Medulla oblongata (tissue), 1 donor: ENCODE data around the gene HK2.

Source experiments
- DNase-seq: peaks from one replicate; pipeline ENCODE4 v3.0.0-alpha.2; 2015; ENCODE audit errors: extremely low spot score

Gene HK2

DNA sequence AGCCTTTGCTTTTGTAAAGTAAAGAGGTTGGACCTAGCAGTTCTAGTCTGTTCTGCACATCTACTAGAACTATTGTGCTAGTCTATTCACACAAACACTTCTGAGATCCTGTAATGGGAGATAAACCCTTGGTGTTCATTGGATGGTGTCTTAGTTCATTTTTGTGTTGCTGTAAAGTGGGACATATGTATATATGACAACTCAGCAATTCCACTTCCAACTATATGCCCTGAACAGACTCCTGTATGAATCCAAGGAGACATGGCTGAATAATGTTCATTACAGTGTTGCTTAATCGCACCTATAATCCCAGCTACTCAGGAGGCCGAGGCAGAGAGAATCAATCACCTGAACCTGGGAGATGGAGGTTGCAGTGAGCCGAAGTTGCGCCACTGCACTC lies 23.3 kb downstream of the HK2 start:
- no peak for DNase-seq

DNA sequence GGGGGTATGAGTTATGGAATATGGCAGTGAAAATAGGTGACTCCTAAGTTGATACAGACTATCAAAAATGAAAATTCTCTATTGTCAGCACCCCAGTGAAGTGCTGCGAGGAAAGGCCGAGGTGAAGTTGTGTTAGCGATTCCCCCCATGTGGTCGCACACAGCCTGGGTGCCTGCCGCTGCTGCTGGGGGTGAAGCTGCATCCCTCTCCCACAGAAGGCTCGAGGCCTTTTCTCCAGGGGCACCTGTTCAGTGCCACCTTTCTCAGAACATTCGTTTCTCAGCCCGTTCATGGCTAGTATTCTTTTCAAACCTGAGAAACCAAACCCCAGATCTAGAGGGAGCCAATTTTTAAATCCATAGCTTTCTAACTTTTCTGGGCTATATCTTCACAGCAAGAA lies 23.8 kb downstream of the HK2 start:
- no peak for DNase-seq

DNA sequence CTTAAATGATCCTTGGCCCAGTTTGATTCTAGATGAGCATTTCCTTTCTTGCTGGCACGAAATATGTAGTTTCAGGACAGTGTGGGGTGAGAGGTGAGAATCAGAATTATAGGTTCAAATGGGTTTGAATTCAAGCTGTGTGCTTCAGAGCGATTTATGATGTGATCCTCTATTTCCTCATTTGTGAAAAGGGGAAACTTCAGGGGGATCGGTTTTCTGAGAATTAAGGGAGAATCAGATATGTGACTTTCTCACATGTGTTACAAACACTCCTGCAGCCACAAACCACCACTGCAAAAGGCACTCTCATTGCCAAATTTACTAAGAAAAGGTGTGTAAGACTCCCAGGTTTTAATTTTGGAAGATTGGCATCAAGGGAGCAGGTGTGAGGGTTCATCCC lies 24.4 kb downstream of the HK2 start:
- no peak for DNase-seq

DNA sequence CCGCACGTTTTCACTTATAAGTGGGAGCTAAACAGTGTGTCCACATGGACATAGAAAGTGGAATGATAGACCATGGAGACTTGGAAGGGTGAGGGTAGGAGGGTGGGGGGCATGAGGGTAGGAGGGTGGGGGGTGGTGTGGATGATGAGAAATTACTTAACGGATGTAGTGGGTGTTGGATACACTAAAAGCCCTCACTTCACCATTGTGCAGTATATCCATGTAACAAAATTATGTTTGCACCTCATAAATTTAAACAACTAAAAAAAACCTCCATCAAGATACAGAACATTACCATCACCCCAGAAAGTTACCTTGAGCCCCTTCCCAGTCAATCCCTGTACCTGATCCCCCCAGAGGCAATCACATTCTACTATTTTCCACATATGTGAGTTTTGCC lies 26.2 kb downstream of the HK2 start:
- DNase-seq, result no peak

DNA sequence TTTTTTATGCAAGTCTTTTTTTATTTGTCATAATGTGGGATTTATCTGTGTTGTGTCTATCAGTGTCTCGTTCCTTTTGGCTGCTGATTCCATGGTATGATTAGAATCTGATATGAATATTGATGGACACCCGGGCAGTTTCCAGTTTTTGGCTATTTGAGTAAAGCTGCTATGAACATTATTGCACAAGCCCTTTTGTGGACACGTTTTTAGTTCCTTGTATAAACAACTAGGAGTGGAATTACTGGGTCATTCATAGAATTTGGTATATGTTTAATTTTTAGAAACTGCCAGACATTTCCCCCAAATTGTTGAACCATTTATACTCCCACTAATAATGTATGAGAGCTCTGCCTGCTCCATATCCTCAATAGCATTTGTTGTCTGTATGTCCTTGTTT lies 26.6 kb downstream of the HK2 start:
- no peak for DNase-seq

DNA sequence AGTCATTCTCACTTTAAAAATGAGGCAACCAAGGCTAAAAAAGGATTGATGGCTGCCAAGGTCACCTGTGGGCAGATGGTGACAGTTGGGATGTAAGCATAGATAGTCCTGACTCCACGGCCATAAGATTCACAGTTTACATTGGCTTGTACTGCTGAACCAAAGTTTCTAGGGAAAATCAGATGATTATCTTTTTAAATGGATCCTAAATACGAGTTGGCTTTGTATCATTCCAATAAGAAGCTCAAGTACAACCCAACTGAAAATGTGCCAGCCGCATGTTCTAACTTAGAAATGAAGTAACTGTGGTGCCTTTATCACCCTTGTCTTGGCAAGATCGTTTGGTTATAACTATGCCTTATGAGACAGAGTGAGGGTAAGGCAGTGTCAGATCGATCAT lies 27.6 kb downstream of the HK2 start:
- no peak for DNase-seq

DNA sequence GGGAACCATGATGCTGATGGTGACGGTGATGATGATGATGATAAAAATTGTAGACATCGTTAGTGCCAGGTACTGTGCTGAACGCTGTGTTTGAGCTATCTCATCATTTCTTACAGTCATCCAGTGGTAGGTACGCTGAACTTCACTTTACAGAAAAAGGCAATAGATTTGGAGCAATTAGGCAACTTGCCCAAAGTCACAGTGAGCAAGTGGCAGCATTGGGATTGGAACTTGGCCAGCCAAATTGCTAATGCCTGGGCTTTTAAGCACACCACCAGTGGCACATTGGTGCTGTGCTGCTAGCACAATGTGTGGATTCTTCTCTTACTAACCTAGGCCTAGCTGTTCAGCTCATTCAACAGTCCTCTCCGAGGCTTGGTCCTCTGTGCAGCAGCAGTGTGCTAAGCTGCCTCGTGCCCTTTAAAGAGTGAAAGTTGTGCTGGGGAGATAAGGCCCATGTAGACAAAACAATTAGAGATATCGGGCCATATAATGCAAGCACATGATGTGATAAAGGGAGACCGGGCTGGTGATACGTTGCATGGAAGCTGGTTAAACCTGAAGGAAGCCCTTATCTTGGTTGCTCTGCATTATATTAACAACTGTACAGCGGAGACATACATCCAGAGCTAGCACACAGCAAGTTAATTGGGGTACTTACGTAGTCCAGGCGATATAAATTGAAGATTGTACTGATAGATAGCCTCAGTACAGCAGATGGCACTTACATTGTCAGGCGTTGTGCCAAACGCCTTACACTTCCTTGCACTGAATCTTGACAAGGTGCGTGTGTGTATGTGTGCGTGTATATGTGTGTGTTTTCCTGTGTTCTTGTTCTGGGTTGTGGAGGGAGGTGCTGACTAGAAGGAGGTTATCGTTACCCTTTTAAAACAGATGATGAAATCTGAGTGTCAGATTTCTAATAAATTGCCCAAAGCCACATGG lies 28.4 kb downstream of the HK2 start:
- DNase-seq, result no peak

DNA sequence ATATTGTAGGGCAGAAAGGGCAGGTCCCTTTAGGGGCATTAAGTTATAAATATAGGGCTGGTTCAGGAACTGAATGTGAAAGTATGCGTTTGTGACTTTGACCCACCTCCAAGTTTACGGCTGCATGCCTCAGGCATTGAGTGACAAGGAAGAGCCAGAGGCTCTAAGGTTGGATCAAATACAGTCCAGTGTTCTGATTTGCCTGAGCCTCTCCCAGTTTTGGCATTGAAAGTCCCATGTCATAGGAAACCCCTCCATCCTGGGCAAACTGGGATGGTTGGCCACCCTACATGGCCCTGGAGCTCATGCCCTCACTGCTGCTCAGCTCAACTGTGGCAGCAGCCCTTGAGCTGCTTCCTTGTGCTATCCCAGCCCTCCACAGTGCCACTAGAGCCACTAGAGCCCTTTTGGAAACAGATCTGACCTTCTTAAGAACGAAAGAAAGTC lies 29.9 kb downstream of the HK2 start:
- no peak for DNase-seq

DNA sequence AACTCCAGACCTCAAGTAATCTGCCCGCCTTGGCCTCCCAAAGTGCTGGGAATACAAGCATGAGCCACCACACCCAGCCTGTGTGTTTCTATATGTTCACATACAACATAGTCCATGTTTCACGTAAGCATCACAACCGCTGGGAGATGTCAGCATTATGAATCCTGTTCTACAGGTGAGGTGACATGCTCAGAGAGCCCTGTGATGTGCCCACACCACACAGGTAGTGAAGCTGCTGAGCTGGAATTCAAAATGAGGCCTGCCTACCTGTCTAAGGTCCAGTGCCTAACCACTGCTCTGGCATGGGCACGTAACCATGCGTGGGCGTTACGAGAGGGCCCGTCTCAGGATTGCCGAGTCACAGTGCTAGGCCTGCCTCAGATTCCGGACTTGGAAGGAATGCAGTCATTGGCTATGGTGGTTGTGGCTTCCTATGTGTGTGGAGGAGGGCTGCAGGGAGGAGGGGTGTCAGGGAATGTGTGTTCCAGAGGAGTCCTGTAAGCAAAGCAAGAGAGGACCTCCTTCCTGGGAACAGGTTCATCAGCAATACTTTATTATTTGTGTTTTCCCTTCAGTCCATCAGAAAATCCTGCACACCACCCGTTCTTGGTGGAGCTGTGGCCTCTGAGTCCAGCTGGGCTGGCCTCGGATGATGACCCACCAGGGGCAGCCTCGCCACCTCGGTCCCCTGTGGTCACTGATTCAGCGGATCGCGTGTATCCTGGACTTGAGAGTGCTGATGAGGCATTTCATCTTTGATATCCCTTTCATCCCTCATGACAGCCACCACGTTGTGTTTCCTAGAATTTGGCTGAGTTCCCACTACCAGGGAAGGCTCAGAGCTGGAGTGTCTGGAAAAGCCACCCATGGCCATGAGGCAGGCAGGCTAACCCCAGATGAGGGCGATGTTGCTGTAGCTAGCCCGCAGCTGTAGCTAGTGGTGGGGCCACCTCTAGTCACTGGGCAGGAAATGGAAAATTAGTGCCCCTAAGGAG lies 31.1 kb downstream of the HK2 start:
- DNase-seq, result no peak

DNA sequence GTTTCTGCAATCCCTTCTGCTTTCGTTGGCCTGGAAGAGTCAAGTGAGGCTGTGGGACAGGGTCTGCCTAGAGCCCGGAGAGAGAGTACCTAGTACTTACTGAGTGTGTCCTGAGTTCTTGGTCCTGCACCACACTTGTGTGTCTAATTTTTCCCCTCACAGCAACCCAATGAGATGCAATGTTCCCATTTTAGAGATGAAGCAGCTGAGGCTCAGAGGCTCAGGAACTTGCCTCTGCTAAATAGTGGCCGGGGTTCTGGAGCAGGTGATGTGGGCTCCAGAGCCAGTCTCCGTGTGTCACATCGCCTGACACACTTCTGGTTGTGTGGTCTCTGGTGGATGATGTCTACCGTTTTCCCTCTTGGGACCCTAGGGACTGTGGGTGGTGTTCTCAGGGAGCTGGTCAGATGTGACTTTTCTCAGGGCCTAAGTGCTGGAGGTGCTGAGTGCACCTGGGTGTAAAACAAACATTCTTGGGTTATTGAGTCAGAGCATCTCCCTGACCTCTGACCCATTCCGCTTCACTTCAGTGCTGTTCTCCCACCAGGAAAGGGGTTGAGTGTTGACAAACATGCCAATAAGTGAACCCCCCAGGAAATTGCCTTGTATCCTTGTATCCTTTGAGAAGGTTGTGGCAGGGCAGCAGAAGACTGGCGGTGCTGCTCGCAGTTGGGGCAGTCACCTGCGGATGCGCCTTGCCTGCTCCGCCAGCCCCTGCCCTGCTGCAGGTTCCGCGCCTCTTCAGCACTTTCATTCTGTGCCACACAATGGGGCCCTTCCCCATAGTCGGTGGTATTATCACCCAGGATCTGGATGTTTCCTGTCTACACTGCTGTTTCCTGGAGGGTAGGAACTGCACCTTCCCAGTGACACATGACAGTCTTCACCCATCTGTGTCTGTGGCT lies 32.1 kb downstream of the HK2 start:
- DNase-seq, result no peak

DNA sequence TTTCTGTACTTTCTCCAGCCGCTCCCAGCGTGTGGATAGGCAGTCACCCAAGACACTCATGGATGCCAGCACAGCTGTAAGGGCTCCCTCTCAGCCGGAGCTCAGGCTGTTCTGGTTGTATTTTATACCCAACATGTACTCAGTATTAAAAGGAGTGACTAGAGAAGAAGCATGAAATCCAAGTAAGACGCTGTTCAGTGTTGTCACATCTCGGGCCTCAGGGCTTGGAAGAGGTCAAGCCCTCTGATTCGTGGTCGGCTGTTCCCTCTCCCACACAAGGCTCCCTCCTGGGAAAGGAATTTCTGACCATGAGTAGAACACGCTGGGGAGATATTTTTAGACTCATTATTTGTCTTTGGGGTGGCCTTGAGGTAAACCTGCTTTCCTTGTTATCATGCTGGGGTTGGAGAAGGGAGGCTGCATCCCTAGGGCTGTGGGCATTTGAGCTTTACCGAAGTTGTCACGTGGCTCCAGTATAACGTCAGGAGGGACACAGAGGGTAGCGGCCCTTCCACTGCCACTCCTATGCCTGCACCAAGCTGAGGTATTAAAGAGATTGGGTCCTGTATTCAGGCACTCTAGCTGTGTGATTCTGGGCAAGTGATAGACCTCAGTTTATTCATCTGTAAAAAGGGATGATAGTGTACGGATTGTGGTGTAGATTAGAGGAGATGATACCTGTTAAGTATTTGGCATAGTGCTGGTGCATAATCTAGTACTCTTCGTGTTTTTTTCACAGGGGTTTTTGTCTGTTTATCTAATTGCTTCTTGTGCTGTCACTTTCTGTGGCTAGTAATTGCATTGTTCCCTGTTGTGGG lies 34.1 kb downstream of the HK2 start:
- no peak for DNase-seq

DNA sequence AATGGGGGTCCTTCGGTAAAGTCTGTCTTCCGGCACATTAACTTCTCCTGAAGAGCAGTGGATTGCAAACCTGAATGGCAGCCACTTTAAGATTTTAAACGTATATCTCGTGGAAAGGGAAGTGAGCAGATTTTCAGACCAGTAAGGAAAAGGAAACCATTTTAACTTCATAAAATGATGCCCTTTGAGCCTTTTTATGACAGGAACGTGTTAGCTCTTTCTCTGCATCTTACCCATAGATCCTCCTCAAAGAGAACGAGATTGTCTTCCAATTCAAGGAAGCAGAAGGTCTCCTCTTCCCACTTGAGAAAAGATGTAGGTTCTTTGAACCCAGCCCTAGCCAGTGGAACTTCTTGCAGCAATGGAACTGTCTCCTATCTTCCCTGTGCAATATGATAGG lies 35.6 kb downstream of the HK2 start:
- DNase-seq, result no peak

DNA sequence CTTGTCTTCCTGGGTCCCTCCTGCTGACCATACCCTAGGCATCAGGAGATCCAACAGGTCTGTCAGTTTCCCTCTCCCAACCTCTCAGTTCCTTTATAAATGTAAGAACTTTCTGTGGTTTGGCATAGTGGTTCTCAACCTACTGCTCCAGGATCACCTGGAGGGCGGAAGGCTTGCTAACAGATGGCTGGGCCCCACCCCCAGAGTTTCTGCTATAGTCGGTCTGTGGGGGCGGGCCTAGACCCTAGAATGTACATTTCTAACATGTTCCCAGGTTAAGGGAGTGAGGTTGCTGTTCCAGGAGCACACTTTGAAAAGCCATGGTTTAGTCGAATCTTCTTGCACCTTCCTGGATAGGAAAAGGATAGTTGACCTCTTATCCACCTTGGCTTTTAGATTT lies 37.0 kb downstream of the HK2 start:
- no peak for DNase-seq

DNA sequence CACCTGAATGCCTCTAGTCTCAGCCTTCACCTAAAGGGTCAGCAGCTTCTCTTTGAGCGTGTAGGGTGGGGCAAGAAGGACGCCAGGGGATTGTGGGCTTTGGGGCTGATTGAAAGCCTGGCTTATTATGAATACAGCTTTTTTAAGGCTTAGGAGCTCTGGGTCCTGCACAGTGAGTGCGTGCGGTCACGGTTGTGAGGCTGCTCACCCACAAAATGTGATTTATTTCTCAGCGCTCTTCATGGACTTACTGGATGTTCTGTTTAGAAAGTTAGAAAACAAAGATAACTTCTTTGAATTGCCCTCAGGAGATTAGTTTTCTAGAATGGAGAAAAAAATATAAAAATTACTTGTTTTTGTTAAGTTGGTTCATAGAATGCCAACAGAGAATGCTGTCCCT lies 37.5 kb downstream of the HK2 start:
- DNase-seq, result no peak

DNA sequence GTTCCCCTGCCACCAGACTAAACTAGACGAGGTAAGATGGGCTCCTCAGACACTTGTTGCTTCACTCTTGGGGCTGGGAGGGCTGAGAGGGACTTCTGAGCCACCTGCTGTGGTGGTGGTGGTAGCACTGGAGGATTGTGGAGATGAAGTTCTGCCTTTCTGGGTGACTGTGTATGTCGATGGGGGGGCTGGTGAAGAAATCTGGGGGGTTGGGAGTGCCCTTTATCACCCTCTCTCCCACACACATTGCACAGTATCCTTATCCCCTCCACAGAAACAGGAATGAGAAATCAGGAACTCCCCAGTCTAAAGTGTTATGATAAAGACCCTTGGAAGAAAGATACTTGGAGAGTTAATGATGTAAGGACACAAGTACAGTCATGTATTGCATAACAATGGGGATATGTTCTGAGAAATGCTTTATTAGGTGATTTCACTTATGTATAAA lies 38.5 kb downstream of the HK2 start:
- DNase-seq, result no peak

DNA sequence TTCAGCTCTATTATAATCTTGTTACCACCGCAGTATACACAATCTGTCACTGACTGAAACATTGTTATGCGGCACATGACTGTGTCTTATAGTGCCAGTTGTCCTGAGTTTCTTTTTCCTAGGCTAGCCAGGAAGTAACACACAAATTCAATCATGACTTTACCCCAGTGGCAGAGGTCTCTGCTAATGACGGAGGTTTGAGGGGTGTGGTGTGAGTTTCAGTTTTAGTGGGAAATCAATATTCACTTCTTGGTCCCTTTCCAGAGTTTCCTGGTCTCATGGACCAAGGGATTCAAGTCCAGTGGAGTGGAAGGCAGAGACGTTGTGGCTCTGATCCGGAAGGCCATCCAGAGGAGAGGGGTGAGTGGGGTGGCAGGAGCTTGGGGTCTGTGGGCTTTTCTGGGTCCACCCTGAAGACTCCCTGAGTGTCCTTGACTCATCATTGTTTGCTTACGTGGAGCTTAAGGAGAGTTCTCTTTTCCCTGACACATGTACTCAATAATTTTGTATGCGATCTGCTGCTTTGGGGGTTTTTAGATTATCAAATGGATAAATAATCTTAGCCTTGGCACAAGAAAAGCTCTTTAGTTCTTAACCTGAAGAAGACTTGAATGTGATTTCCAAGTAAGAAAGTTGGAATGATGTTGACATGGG lies 39.2 kb downstream of the HK2 start:
- DNase-seq, result no peak

DNA sequence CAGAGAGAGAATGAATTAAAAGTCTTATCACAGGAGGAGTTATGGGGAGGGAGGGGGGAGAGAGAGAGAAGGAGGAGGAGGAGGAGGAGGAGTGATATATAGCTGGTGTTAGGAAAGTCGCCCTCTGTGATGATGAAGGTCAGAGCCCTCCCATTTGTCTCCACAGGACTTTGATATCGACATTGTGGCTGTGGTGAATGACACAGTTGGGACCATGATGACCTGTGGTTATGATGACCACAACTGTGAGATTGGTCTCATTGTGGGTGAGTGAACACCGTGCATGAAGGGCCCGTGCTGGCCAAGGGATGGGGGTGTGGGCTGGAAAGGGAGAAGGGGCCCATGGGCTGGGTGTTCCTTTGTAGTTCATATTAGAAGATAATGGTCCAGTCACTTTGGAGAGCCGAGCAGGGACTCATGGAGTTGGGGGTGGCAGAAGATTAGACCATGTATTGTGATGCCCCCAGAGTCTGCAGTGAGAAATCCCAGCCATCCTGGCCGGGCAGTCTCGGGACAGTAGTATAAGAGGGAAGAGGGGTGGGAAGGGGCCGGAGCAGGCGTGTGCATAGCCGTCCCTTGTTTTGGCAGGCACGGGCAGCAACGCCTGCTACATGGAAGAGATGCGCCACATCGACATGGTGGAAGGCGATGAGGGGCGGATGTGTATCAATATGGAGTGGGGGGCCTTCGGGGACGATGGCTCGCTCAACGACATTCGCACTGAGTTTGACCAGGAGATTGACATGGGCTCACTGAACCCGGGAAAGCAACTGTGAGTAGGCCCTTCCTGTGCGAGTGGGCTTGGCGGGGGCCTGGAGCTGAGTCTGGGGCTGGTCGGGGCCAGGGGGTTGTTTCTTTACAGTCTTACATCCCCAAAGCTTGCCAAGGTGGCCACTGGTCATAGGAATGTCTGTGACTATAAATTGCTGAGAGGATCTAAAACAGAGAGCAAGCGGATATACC lies 40.0 kb downstream of the HK2 start:
- no peak for DNase-seq

DNA sequence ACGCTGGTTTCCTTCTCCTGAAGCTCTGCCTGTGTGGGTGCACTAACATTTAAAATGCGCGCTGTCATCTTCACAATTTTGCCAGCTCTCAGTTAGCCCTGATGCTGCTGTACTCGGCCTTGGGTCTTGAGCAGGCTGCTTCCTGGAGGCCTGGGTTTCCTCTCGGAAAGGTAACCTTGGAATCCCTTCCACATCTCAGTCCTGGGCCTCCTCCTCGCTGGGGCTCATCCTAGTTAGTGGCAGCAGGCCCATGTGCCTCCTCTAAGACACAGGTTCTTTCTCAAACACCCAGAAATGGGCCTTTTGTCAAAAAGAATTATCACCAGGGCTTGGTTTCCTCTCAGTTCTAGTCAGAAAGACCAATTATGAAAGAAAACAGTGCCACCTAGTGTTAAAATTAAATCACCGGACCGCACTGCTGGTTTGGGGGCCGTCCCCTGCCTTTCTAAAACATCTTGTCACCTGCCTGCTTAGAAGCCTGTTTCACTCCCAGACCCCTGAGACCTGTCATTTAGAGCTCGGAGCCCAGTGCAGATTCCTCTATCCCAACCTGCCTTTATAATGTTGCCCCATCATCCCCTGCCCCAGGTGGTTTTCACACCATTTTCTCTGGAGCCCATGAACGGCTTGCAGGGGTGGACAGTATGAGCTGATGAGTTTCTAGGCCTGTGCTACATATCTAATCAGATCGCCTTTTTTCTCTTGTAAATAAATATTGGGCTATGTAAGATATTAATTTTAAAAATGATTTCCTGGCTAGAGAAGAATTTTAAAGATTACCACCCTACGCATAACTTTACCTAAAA lies 42.4 kb downstream of the HK2 start:
- DNase-seq, result peak; percentile 82
